ENCODE measurements around the gene LYPLAL1. TPM values are rescaled to one million over a fixed set of nuclear protein-coding genes. Genes with fewer than 3 reads are reported as not detected.

Gene LYPLAL1
- total RNA-seq, 4 donors from 2014 or later: 32.1 to 49.4 (median 39.5) TPM

GRCh38 chr1:219202567-219202966 lies 28.9 kb downstream of the LYPLAL1 start:
- no peak for DNase-seq
- no peak for TF ChIP-seq POLR2A (IDR thresholded peaks at IDR 0.05)
- no peak for TF ChIP-seq CTCF (IDR thresholded peaks at IDR 0.05)
- intact Hi-C loops (cut with DNase I): no loop called here
- no peak overlapping the region for H3K27ac ChIP-seq
- H3K4me3 ChIP-seq (replicated peaks in 1 of 3): no peak overlapping the region
- H3K4me1 ChIP-seq: no peaks in the 10 kb centered on the region
- H3K27me3 ChIP-seq: no peaks in the 10 kb centered on the region
- WGBS, 2 donors: 82 to 88% methylated on average over 2 of the region's 2 CpGs
- H3K36me3 ChIP-seq: no peaks in the 10 kb centered on the region
- H3K9me3 ChIP-seq: no peaks in the 10 kb centered on the region

DNA sequence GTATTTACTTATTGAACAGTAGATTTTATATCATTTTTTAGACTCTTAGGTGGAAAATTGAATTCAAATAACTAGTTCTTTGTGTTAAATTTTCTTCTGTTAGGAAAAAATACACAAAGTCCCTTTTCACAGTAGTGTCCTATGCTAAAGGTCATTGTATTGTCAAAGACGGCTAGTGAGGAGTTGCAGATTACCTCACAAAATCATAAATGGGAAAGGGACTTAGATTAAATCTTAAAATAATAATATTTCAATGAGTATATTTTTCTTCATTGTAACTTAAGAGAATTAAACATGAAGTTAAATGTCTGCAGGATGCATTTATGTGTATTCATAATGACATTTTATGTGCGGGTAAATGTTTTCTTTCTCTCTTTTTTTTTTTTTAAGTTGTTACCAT lies 32.7 kb downstream of the LYPLAL1 start:
- H3K4me3 ChIP-seq (replicated peaks in 1 of 3): no peak overlapping the region
- H3K36me3 ChIP-seq: no peaks in the 10 kb centered on the region
- 95 to 97% methylated on average over 2 of the region's 2 CpGs for WGBS, 2 donors
- no peak for DNase-seq
- no peaks in the 10 kb centered on the region for H3K4me1 ChIP-seq
- TF ChIP-seq POLR2A (IDR thresholded peaks at IDR 0.05): no peak
- TF ChIP-seq CTCF (IDR thresholded peaks at IDR 0.05): no peak
- intact Hi-C loops (cut with DNase I): no loop called here
- no peaks in the 10 kb centered on the region for H3K27me3 ChIP-seq
- no peak overlapping the region for H3K27ac ChIP-seq
- H3K9me3 ChIP-seq: no peaks in the 10 kb centered on the region

DNA sequence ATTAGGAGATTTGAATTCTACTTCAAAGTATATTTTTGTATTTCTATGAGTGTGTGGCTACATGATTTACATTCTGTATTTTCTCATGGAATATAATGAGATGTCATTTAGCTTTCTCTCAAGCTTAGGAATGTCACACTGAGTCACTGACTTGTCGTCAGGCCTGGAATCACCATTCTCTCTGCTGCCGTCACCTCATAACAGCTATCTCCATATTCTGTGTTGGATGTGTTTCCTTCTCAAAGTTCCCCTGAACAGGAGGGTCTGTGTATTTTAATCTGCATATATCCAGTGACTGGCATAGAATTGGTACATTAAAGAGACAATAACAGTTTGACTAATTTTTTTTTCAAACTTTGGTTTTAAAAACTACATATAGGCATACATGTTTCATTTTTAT lies 35.9 kb downstream of the LYPLAL1 start:
- Histone ChIP-seq H3K27ac (no peak overlapping the region), H3K9me3 (no peaks in the 10 kb centered on the region), H3K36me3 (no peaks in the 10 kb centered on the region), H3K27me3 (no peaks in the 10 kb centered on the region), H3K4me3 (replicated peaks in 1 of 3) (no peak overlapping the region), H3K4me1 (no peaks in the 10 kb centered on the region)
- WGBS, 2 donors: 95 to 97% methylated on average over 2 of the region's 2 CpGs
- no peak for TF ChIP-seq POLR2A (IDR thresholded peaks at IDR 0.05)
- TF ChIP-seq CTCF (IDR thresholded peaks at IDR 0.05): no peak
- no peak for DNase-seq
- intact Hi-C loops (cut with DNase I): no loop called here

DNA sequence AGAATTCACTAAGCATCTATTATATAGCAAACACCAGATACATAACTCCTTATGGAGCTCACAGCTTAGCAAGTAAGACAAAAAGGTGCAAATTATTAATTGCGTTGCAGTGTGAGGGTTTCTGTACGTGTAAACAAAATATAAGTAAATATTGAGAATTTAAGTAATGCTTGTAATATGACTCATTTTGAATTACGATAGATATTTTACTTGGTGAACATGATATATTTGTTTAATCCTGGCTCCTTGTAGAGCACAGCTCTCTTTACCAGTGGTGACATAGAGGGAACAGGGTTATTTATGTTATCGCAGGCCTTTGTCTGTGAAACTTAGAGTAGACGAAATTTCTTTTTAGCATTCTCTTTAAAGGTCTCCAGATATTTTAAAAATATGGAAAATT lies 36.4 kb downstream of the LYPLAL1 start:
- Histone ChIP-seq H3K4me1 (no peaks in the 10 kb centered on the region), H3K9me3 (no peaks in the 10 kb centered on the region), H3K36me3 (no peaks in the 10 kb centered on the region), H3K4me3 (replicated peaks in 1 of 3) (no peak overlapping the region), H3K27me3 (no peaks in the 10 kb centered on the region), H3K27ac (no peak overlapping the region)
- no peak for DNase-seq
- intact Hi-C loops (cut with DNase I): no loop called here
- TF ChIP-seq CTCF (IDR thresholded peaks at IDR 0.05): no peak
- no peak for TF ChIP-seq POLR2A (IDR thresholded peaks at IDR 0.05)
- WGBS, 2 donors: 95 to 98% methylated on average over 5 of the region's 5 CpGs

DNA sequence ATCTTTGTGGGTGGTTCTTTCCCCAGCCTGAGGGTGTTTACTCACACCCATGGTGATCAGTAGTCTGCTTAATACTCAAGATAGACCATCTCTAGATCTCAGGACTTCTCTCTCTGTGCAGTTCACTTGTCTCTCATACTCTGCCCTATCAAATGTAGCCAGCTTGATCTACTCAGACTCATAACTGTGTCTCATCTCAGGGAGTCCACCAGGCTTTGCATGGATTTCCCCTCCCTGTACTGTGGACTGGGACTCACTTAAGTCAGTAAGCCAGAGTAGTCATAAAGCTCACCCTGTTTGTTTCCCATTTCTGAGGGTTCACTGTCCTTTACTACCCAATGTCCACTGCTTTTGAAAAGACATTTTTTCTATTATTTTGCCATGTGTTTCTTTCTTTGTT lies 41.8 kb downstream of the LYPLAL1 start:
- no peak overlapping the region for H3K27ac ChIP-seq
- H3K4me1 ChIP-seq: no peaks in the 10 kb centered on the region
- no peaks in the 10 kb centered on the region for H3K9me3 ChIP-seq
- no peak for TF ChIP-seq POLR2A (IDR thresholded peaks at IDR 0.05)
- TF ChIP-seq CTCF (IDR thresholded peaks at IDR 0.05): no peak
- intact Hi-C loops (cut with DNase I): no loop called here
- DNase-seq: no peak
- H3K4me3 ChIP-seq (replicated peaks in 1 of 3): no peak overlapping the region
- no peaks in the 10 kb centered on the region for H3K27me3 ChIP-seq
- H3K36me3 ChIP-seq: no peaks in the 10 kb centered on the region

Measured in thyroid gland (tissue), 4 donors.